ENCODE data around the gene C7orf33. TPM values are rescaled to one million over a fixed set of nuclear protein-coding genes. Genes with fewer than 3 reads are reported as not detected.

The C7orf33 gene
- total and polyA plus RNA-seq, 9 of the 15 experiments (the other 6 are each of a cell fraction or from before 2014, with no cell fraction given), result 0.04 TPM; not detected in 8

DNA sequence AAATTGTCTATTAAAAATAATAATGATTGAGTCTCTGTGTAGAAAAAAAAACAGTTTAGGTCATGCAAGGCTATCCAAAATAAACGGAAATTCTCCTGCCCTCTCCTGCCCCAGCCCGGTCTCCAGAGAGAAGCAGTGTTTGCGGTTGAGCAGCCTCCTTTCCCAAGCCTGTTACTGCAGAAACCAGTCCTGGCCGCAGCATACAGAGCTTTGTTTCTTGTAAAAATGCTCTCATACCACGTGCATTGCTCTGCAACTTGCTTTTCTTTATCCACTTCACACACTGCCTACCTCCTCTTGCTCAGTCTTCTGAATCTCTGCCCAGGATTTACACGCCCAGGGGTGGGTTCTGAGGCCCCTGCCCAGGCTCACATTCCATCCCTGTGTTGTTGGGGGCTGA is 73.8 kb downstream of the C7orf33 start:
- FAIRE-seq (no peak), DNase-seq (ENCODE audit: extremely low read depth in 1 of 4, low spot score in 3 of 4) (no peak), ATAC-seq (peak; percentile 21; the same call in 1 of the 3 replicates)
- Histone ChIP-seq H3K79me2 (ENCODE audit: control insufficient read depth, insufficient read depth, low read length) (no peaks in the 10 kb centered on the region), H3K9me1 (ENCODE audit: control insufficient read depth, insufficient read depth, low read length) (no peaks in the 10 kb centered on the region), H3K4me2 (ENCODE audit: insufficient read depth, low read length) (no peak overlapping the region), H3K4me1 (replicated peaks in 1 of 2; ENCODE audit: control insufficient read depth in 2 of 2, insufficient read depth in 2 of 2, low read length in 2 of 2) (no peaks in the 10 kb centered on the region), H3K36me3 (ENCODE audit: control insufficient read depth, insufficient read depth, low read length) (no peaks in the 10 kb centered on the region), H3K27me3 (ENCODE audit: control insufficient read depth in 2 of 2, insufficient read depth in 2 of 2, low read length in 2 of 2) (peaks cover 21 to 25% of the 10 kb centered on the region in 2 experiments), H3K27ac (ENCODE audit: extremely low read depth, low read depth, low read length) (no peak overlapping the region), H2AFZ (ENCODE audit: low read depth, low read length) (no peak overlapping the region), H3K9ac (ENCODE audit: insufficient read depth in 1 of 2, low read depth in 2 of 2, low read length in 2 of 2) (no peak overlapping the region), H3K4me3 (no peak overlapping the region), H4K20me1 (replicated peaks; ENCODE audit: control insufficient read depth, insufficient read depth, low read length) (no peaks in the 10 kb centered on the region), H3K9me3 (replicated peaks; ENCODE audit: control insufficient read depth, insufficient read depth, low read depth, low read length) (no peaks in the 10 kb centered on the region)
- BruUV-seq (replicated peaks), result no TSS peak
- WGBS (ENCODE audit: insufficient coverage, low coverage, missing lambda C conversion rate), result 3% methylated on average over 6 of the region's 6 CpGs
- CTCF ChIA-PET (ENCODE audit: low intra/inter-chr PET ratio), result no interaction called here
- POLR2A ChIA-PET, result interaction anchor here (0.6 to 1.4 kb wide), 2 partner anchors 9 to 11 kb away, joined by 3 to 4 read pairs; no protein-coding TSS in a partner anchor
- in situ Hi-C loops (cut with MboI), result no loop called here
- intact Hi-C loops (cut with micrococcal nuclease), result no loop called here
- TF ChIP-seq NCOA1 (IDR thresholded peaks at IDR 0.05; ENCODE audit: low read depth) (no peak), SIX5 (IDR thresholded peaks at IDR 0.05; ENCODE audit: borderline replicate concordance in 1 of 2, insufficient read depth in 1 of 2, low read depth in 1 of 2, low read length in 2 of 2) (no peak), HIVEP1 (CRISPR knock-in tag; IDR thresholded peaks at IDR 0.05) (no peak), MXI1 (IDR thresholded peaks at IDR 0.05; ENCODE audit: low read depth, low read length) (no peak)
- TF ChIP-seq, protein P1, sequence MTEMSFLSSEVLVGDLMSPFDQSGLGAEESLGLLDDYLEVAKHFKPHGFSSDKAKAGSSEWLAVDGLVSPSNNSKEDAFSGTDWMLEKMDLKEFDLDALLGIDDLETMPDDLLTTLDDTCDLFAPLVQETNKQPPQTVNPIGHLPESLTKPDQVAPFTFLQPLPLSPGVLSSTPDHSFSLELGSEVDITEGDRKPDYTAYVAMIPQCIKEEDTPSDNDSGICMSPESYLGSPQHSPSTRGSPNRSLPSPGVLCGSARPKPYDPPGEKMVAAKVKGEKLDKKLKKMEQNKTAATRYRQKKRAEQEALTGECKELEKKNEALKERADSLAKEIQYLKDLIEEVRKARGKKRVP (CRISPR knock-in tag; IDR thresholded peaks at IDR 0.05), result no peak
